ENCODE data around the gene HSBP1.

The HSBP1 gene

DNA sequence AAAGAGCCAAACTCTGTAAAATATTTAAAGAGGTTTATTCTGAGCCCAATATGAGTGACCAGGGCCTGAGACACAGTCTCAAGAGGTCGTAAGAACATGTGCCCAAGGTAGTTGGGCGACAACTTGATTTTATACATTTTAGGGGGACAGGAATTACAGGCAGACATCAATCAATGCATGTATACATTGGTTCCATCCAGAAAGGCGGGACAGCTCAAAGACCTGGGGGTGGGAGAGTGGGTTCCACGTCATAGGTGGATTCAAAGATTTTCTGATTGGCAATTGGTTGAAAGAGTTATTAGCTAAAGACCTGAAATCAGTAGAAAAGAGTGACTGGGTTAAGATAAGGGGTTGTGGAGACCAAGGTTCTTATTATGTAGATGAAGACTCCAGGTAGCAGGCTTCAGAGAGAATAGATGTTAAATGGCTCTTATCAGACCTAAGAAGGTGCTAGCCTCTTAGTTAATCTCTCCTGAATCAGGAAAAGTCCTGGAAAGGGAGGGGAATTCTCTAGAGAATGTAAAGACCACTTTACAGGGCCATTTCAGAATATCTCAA is 32.4 kb downstream of the HSBP1 start:
- ATAC-seq = no peak
- no peak for TF ChIP-seq RARB (CRISPR knock-in tag; IDR thresholded peaks at IDR 0.05)
- TF ChIP-seq GLIS3 (CRISPR knock-in tag; IDR thresholded peaks at IDR 0.05) = no peak
- TF ChIP-seq, protein P1, sequence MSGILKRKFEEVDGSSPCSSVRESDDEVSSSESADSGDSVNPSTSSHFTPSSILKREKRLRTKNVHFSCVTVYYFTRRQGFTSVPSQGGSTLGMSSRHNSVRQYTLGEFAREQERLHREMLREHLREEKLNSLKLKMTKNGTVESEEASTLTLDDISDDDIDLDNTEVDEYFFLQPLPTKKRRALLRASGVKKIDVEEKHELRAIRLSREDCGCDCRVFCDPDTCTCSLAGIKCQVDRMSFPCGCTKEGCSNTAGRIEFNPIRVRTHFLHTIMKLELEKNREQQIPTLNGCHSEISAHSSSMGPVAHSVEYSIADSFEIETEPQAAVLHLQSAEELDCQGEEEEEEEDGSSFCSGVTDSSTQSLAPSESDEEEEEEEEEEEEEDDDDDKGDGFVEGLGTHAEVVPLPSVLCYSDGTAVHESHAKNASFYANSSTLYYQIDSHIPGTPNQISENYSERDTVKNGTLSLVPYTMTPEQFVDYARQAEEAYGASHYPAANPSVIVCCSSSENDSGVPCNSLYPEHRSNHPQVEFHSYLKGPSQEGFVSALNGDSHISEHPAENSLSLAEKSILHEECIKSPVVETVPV (CRISPR knock-in tag; IDR thresholded peaks at IDR 0.05) = no peak
- TF ChIP-seq ZFP30 (CRISPR knock-in tag; IDR thresholded peaks at IDR 0.05) = no peak
- TF ChIP-seq ZNF565 (CRISPR knock-in tag; conservative IDR thresholded peaks at IDR 0.05; ENCODE audit: low read depth) = no peak

DNA sequence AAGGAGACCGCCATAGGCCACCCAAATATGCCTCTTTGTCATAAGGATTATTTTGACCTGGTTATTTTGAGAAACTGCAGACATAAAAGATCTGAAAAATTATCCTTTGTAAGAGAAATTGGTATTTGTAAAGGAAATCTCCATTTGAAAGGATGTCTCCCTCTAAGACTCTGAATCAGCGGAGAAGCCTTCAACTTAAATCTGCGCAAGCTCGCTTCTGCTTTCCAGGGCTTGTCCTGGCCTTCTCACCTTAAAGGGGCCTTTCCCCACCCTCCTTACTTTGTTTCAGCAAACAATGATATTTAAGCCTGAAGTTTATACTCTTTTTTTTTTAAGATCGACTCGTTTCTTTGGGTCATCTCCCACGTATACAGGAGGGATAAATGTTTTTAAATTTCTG is 34.5 kb downstream of the HSBP1 start:
- no peak for TF ChIP-seq ISL1 (CRISPR knock-in tag; IDR thresholded peaks at IDR 0.05)
- no peak for TF ChIP-seq ZC3H10 (CRISPR knock-in tag; IDR thresholded peaks at IDR 0.05)
- no peak for ATAC-seq

DNA sequence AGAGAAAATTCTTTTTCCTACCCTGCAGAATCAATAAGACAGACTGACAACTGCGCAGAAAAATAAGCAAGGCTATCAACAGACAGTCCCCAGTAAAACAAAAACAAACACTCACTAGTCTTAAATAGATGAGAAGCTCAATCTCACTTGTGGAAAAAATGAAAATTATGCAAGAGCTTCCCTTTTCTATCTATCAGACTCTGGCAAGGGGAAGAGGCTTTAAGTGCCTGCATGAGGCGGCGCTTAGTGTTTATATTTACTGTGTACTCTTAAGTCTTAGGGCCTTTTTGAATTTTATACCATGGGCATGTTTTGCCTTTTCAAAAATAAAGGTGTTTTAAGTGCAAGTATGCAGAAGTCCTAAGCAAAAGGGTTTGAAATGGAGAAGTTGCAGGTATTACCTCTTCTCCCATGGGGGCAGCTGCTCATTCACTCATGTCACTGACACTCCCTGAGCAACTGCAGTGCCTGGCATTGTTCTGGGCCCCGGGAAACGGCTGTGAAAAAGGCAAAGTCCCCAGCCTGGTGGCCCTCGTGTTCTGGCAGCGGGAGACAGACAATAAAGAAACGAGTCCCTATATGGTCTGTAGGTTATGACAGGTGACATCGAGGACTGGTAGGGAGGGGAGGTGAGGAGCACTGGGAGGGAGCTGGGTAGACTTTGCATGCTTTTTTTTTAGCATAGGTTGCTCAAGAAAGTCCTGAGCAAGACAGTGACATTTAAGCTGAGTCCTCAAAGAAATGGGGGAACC is 35.2 kb downstream of the HSBP1 start:
- ATAC-seq = no peak
- TF ChIP-seq CSDC2 (CRISPR knock-in tag; IDR thresholded peaks at IDR 0.05) = no peak
- no peak for TF ChIP-seq ZNF565 (CRISPR knock-in tag; conservative IDR thresholded peaks at IDR 0.05; ENCODE audit: low read depth)
- TF ChIP-seq ZNF8 (CRISPR knock-in tag; IDR thresholded peaks at IDR 0.05) = no peak
- TF ChIP-seq ISL1 (CRISPR knock-in tag; IDR thresholded peaks at IDR 0.05) = no peak
- TF ChIP-seq ZFP30 (CRISPR knock-in tag; IDR thresholded peaks at IDR 0.05) = no peak
- no peak for TF ChIP-seq ARNTL (CRISPR knock-in tag; IDR thresholded peaks at IDR 0.05; ENCODE audit: borderline replicate concordance, low read depth)
- TF ChIP-seq GLIS3 (CRISPR knock-in tag; IDR thresholded peaks at IDR 0.05) = no peak
- TF ChIP-seq PPARA (CRISPR knock-in tag; IDR thresholded peaks at IDR 0.05; ENCODE audit: borderline replicate concordance) = no peak
- no peak for TF ChIP-seq ZFP3 (CRISPR knock-in tag; IDR thresholded peaks at IDR 0.05)

DNA sequence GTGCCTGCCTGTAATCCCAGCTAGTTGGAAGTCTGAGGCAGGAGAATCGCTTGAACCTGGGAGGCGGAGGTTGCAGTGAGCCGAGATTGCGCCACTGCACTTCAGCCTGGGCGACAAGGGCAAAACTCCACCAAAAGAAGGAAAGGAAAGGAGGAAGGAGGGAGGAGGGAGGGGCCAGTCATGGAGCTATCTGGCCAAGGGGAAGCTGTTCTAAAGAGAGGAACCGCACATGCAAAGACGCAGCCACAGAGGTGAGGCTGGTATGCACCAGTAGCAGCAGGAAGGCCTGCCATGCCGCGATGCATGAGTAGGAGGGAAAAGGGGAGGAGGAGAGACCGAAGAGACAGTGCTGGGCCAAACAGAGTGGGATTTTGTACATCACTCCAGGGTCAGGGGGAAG is 35.9 kb downstream of the HSBP1 start:
- ATAC-seq = no peak
- TF ChIP-seq ARNTL (CRISPR knock-in tag; IDR thresholded peaks at IDR 0.05; ENCODE audit: borderline replicate concordance, low read depth) = no peak

DNA sequence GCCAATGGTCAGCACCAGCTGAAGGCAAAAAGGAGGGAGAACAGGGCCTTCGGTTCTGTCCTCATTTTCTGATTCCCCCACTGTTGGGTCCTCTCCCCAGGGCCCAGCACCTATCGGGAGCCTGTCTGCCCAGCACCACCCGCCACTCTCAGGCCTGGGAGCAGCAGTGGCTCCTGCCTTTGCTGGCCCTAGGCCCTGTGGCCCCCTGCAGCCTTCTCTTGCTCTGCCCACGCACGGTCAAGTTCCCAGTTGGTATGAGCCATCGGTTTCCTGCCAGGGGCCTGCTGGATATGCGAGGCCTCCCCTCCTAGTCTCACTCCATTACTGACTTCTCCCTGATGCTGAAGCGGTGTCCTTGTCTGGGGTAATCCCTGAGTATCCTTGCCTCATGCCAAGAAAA is 37.5 kb downstream of the HSBP1 start:
- no peak for ATAC-seq
- no peak for TF ChIP-seq BACH2 (CRISPR knock-in tag; IDR thresholded peaks at IDR 0.05; ENCODE audit: borderline replicate concordance)
- TF ChIP-seq, protein P2, sequence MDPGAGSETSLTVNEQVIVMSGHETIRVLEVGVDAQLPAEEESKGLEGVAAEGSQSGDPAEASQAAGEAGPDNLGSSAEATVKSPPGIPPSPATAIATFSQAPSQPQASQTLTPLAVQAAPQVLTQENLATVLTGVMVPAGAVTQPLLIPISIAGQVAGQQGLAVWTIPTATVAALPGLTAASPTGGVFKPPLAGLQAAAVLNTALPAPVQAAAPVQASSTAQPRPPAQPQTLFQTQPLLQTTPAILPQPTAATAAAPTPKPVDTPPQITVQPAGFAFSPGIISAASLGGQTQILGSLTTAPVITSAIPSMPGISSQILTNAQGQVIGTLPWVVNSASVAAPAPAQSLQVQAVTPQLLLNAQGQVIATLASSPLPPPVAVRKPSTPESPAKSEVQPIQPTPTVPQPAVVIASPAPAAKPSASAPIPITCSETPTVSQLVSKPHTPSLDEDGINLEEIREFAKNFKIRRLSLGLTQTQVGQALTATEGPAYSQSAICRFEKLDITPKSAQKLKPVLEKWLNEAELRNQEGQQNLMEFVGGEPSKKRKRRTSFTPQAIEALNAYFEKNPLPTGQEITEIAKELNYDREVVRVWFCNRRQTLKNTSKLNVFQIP (CRISPR knock-in tag; IDR thresholded peaks at IDR 0.05; ENCODE audit: borderline replicate concordance, low read depth) = no peak
- TF ChIP-seq OSR1 (CRISPR knock-in tag; IDR thresholded peaks at IDR 0.05) = no peak
- TF ChIP-seq ZC3H10 (CRISPR knock-in tag; IDR thresholded peaks at IDR 0.05) = no peak
- TF ChIP-seq ZNF70 (CRISPR knock-in tag; IDR thresholded peaks at IDR 0.05) = no peak
- TF ChIP-seq TOX (CRISPR knock-in tag; IDR thresholded peaks at IDR 0.05; ENCODE audit: borderline replicate concordance) = no peak
- TF ChIP-seq, protein P1 (CRISPR knock-in tag; IDR thresholded peaks at IDR 0.05) = no peak
- no peak for TF ChIP-seq PPARA (CRISPR knock-in tag; IDR thresholded peaks at IDR 0.05; ENCODE audit: borderline replicate concordance)
- TF ChIP-seq, protein P3, sequence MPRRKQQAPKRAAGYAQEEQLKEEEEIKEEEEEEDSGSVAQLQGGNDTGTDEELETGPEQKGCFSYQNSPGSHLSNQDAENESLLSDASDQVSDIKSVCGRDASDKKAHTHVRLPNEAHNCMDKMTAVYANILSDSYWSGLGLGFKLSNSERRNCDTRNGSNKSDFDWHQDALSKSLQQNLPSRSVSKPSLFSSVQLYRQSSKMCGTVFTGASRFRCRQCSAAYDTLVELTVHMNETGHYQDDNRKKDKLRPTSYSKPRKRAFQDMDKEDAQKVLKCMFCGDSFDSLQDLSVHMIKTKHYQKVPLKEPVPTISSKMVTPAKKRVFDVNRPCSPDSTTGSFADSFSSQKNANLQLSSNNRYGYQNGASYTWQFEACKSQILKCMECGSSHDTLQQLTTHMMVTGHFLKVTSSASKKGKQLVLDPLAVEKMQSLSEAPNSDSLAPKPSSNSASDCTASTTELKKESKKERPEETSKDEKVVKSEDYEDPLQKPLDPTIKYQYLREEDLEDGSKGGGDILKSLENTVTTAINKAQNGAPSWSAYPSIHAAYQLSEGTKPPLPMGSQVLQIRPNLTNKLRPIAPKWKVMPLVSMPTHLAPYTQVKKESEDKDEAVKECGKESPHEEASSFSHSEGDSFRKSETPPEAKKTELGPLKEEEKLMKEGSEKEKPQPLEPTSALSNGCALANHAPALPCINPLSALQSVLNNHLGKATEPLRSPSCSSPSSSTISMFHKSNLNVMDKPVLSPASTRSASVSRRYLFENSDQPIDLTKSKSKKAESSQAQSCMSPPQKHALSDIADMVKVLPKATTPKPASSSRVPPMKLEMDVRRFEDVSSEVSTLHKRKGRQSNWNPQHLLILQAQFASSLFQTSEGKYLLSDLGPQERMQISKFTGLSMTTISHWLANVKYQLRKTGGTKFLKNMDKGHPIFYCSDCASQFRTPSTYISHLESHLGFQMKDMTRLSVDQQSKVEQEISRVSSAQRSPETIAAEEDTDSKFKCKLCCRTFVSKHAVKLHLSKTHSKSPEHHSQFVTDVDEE (CRISPR knock-in tag; IDR thresholded peaks at IDR 0.05) = no peak
- no peak for TF ChIP-seq ZNF8 (CRISPR knock-in tag; IDR thresholded peaks at IDR 0.05)

All from SK-N-SH treated with all-trans-retinoic acid at 6 μM for 48 hours (cell line).